Stimulated activated CD4-positive, alpha-beta T cell treated with anti-CD3 and anti-CD28 coated beads, Interleukin-2, amount 100 ng/mL, for 24 hours (primary cell): Measurements from ENCODE around the gene COQ5.
"Not testable (repeated sequence)": the region's sequence is repeated elsewhere in the genome, so short reads cannot be mapped to it uniquely, and the experiment has no call there.

Experiments used
- DNase-seq, 2 donors: peaks; one replicate each; pipeline ENCODE4 v3.0.0-alpha.2; 2020

Gene COQ5

DNA sequence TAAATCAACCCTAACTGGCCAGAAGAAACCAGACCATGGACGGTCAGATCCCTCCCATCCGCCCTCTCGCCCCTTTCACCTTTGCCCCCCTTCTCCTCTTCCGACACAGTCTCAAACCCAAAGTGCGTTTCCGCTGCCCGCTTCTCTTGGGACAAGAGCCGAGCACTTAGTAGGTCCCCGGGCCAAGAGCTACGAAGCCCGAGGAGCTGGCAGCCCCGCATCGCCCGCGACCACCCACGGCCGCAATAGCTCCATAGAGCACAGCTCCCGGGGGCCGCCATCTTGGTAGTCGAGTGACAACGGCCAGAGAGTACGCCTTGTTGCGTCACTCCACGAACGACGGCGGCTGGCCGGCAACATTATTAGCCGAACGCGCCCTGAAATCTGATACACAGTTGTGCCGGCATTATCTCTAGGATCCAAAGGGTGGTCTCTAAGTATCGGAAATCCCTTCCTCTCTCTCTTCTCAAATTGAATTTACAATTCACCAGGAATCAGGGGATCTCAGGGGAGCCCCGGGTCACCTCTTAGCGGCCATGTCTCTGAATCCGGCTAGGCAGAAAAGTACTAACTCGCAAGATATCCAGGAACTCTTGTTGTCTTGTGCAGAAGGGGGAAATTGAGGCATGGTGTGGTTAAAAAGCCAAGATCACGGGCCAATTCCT lies at the start of gene COQ5:
TSS of gene COQ5 (minus strand) at position 298 of the 665 bp plus-strand sequence. CDS start at position 281, 17 bp downstream.
- peak; percentile 86 to 87 for DNase-seq

- no peak for DNase-seq
Observed at GRCh38 chr12:120574106-120574505, 45.1 kb upstream of the COQ5 start.

DNA sequence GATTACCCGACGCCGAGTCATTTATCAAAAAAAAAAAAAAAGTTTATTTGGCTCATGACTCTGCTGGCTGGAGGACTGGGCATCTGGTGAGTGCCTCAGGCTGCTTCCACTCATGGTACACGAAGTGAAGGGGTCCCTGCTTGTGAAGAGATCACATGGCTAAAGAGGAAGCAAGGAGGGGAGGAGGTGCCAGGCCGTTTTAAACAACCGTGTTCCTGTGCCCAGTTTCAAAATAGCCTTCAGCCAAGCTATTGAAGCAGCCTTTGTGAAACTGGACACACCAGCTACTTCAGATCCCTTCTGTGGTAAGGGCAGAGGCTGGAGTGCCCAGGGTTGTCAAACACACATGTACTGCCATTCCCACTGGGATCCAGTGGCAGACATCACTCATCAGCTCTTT lies 44.6 kb upstream of the COQ5 start:
- no peak for DNase-seq

DNA sequence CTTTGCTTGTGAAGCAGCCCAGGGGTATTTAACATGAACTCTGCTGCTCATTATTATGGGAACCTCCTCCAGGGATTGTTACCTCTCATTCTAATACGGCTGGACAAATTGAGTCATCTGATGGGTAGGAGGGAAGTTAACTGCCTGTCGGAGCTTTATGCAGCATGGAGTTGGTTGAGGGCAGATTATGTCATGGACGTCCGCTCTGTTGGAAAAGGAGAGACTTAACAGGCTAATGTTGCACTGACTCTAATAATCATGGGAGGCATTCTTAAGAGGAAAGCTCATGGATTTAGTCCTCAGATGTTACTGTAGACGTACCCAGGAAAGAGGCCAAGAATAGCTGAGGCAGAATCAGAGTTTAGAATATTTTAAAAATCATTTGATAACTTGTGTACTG lies 42.3 kb upstream of the COQ5 start:
- DNase-seq = no peak

- DNase-seq = no peak
Observed at GRCh38 chr12:120563495-120563894, 34.5 kb upstream of the COQ5 start.

DNA sequence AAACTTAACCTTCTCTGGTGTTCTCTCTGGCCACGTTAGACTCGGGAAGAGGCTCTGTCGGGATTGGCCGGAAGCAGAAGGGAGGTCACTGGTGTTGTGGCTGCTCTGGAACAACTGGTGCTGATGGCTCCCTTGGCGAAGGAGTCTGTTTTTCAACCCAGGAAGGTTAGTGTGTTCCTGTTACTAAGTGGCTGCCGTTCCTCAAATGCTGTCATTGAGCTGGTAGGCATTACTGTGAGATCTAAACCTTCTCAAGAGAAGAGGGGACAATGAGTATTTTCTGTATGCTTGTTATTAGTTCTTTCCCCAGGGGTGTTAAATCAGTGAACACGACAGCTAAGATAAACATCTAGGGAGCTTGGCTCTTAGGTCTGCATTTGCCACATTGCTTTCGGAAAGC lies 33.9 kb upstream of the COQ5 start:
- DNase-seq = no peak

DNA sequence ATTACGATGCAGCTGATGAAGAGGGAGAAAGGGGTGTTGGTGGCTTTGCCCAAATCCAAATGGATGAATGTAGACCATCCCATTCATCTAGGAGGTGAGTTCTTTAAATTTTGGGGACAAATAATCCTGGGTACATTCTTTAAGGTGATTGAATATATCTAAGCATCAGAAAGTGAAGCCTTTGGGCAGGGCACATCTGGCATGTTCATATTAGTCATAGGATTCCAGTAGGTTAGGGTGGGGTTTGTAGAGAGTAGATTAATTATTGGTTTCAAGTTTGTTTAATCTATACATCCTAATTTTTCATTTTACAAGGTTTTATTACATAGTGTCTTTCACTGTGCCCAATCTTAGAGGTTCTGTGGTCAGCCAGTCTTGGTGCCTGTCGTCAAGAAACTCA lies 28.6 kb upstream of the COQ5 start:
- no peak for DNase-seq

- DNase-seq = no peak
Observed at GRCh38 chr12:120554678-120555077, 25.7 kb upstream of the COQ5 start.

DNA sequence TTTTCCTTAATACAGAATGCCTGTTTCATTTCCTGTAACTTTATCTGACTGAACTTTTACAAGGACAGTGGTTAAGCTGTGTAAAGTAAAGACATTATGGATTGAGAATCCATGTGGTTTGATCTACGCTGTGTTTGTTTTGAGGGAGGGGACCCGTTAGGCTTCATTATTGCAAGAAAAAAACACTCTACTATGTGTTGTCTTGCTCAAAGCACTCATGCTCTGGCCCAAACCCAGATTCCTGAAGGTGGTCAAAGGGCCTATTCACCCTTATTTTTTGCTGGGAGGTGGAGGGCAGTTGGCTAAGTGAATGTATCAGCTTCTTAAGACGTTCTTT lies 17.1 kb upstream of the COQ5 start:
- no peak for DNase-seq

- no peak for DNase-seq
Observed at GRCh38 chr12:120544691-120545090, 15.7 kb upstream of the COQ5 start.

DNA sequence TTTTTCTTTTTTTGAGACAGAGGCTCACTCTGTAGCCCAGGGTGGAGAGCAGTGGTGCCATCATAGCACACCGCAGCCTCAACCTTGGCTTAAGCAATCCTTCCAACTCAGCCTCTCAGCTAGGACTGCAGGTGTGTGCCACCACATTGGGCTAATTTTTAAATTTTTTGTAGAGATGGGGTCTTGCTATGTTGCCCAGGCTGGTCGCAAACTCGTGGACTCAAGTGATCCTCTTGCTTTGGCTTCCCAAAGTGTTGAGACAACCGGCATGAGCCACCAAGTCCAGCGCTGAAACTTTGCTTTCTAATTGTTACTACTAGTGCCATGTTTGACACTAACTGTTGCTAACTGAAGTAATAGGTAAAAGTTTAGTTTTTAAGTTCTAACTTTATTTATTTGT lies 13.2 kb upstream of the COQ5 start:
- no peak for DNase-seq

- no peak for DNase-seq
Observed at GRCh38 chr12:120540445-120540844, 11.5 kb upstream of the COQ5 start.

- no peak for DNase-seq
Observed at GRCh38 chr12:120539303-120539702, 10.3 kb upstream of the COQ5 start.

DNA sequence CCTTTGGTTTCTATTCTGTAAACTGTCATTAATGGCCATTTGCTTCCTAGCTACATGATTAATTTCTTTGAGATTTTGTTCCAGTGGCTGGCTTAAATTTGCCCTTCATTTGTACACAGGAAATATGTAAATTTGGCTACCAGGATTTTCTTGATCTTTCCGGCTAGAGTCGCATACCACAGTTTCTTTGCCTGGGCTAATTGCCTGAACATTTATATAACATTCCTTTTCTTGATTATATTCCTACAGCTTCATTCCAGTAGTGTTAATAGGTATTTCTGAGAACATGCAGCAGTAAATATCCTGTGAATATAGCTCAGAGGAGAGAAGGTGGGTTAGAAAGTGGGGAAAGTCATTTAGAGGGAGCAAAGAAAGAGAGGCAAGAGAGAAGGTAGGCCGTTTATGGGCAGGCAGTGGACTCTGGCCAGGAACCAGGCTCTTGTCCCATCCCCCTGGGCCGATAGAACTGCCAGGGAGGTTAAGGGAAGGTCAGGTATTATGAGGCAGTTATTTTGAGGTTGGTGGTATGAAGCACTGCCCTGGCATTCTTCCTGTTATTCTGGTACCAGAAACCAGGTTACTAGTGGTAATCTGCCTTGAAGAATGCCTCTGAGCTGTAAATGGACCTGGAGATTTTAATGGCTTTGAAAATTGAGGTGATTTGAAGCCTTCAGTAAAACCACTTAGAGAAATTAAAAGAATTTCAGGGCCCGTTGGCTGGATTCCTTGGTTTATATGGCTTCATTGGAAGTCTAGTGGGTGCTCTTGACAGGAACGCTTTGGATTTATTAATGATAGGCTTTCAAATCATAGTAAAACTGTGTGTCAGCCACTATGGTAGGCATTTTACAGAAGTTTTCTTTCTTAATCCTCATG lies 9.6 kb upstream of the COQ5 start:
- DNase-seq = no peak

GRCh38 chr12:120537856-120538220 lies 8.9 kb upstream of the COQ5 start:
- no peak for DNase-seq

GRCh38 chr12:120536064-120536791 lies 7.3 kb upstream of the COQ5 start:
- DNase-seq = peak; percentile 13 to 23

DNA sequence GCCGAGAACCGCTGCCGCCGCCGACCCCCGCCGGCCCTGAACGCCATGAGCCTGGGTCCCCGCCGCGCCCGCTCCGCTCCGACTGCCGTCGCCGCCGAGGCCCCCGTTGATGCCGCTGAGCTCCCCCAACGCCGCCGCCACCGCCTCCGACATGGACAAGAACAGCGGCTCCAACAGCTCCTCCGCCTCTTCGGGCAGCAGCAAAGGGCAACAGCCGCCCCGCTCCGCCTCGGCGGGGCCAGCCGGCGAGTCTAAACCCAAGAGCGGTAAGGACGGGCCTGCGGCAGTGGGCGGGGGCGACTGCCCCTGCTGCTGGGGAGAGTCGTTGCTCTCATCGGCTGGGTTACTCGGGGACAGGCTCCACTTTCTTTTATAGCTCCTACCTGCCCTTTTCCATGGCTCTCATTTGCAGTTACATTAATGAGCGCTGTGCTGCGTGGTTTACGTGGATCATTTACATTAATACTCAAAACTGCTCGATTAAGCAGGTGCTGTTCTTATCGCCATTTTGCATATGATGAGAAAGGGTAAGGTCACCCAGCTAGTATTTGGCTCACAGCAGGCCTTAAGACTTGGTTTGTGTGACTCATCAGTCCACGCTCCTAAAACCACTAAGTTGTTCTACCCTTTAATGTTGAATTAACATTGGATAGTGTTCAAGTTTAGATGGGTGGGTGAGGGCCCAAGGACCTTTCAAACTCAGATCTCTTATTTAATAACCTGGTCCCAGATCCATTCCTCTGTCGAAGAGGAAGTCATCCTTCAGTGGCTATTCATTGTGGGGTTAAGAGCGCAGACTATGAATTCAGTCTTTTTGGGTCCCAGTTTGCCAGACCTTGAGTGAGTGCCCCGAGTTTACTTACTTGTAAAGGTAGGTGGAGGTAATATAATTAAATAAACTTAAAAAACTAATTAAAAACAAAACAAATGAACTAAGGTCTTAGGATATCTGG lies 6.0 kb upstream of the COQ5 start:
- peak; percentile 58 to 60 for DNase-seq

DNA sequence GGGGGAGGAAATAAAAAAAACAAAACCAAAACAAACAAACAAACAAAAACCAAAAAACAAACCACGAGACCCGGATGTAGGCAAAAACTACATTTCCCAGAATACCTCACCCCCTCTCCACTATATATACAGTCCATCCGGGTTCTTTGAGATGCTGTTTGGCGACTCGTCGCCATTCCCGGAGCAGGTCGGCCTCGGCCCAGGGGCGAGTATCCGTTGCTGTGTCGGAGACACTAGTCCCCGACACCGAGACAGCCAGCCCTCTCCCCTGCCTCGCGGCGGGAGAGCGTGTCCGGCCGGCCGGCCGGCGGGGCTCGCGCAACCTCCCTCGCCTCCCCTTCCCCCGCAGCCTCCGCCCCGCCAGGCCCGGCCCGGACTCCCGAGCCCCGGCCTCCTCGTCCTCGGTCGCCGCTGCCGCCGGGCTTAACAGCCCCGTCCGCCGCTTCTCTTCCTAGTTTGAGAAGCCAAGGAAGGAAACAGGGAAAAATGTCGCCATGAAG lies 5.3 kb upstream of the COQ5 start, which contains the start of gene RNF10:
TSS of gene RNF10 (plus strand) at position 154 of the 500 bp plus-strand sequence. CDS start 456 bp downstream, outside the sequence.
- DNase-seq = peak; percentile 64 to 73

DNA sequence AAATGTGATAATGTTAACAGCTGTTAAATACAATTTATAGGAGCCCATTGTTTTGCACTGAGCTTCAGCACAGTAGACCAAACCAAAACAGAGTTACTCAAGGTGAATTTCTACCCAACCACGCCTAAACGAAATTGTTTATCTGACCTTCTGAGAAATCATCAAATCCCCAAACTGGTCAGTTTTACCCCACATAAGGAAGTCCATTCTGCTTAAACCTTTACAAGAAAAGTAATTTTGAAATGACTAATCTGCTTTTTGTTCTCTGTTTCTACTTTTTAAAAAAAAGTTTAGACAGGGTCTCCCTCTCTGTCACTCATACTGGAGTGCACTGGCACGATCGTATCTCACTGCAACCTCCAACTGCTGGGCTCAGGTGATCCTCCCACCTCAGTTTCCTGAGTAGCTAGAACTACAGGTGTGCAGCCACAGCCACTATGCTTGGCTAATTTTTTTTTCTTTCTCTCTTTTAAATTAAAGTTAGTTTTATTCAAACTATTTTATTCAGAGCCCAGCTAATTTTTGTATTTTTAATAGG lies 3.8 kb upstream of the COQ5 start:
- DNase-seq = no peak

GRCh38 chr12:120530418-120530761 lies 1.4 kb upstream of the COQ5 start:
- not testable (repeated sequence) for DNase-seq

- DNase-seq = peak in 1 of 2 donors; percentile 19
Observed at GRCh38 chr12:120529641-120530417, 871 bp upstream of the COQ5 start.
